BJ (cell line): ENCODE measurements around the gene TMEM213. TPM values are rescaled to one million over a fixed set of nuclear protein-coding genes. Genes with fewer than 3 reads are reported as not detected.

ENCODE experiments used
- CTCF ChIA-PET: fragments of 350-600 bp; formaldehyde crosslinking; extraction: SDS; loops from one replicate; lab custom pipeline; 2021; ENCODE audit warnings: antibody characterized with exemption, inconsistent platforms; lab: Yijun Ruan, JAX
- POLR2A ChIA-PET: fragments of 300-600 bp; sonication (Branson Sonifier 250); formaldehyde crosslinking; extraction: SDS; loops from one replicate; lab custom pipeline; 2021; ENCODE audit warnings: antibody characterized with exemption; lab: Charles Lee
- DNase-seq: peaks from one replicate; pipeline ENCODE4 v3.0.0-alpha.2; 2011; ENCODE audit warnings: low read depth
- H3K27me3 ChIP-seq: 2 replicates; pipeline ENCODE4 v1.6.0; 2011; ENCODE audit warnings: low read length; ENCODE audit not compliant: control insufficient read depth, insufficient read depth
- H3K36me3 ChIP-seq: 2 replicates; pipeline ENCODE4 v1.5.1; 2011; ENCODE audit warnings: low read length; ENCODE audit not compliant: control insufficient read depth, insufficient read depth
- H3K4me3 ChIP-seq: 2 replicates; pipeline ENCODE4 v1.5.1; 2011; ENCODE audit warnings: low read depth, mild to moderate bottlenecking, control low read depth, low read length
- CTCF ChIP-seq: IDR thresholded peaks from 2 replicates; pipeline ENCODE4 v1.5.1; 2011; ENCODE audit warnings: low read depth, mild to moderate bottlenecking, control low read depth, inconsistent platforms, low read length, moderate library complexity; ENCODE audit not compliant: insufficient read depth
- polyA plus RNA-seq: library from polyadenylated mRNA; depleted of rRNA; stranded (reverse); fragments of >200 nt; gene quantifications from 2 replicates; pipeline ENCODE4 v1.2.3, GENCODE V29; 2011; rRNA removed
- small RNA-seq: library from RNA; depleted of rRNA; stranded (forward); fragments of <200 nt; gene quantifications from one replicate; pipeline ENCODE3, GENCODE V24; 2012; ENCODE audit warnings: low replicate concordance, low read depth; ENCODE audit not compliant: insufficient read length

Gene TMEM213
- polyA plus RNA-seq, 1 experiment = not detected

GRCh38 chr7:138885383-138886147, 87.8 kb downstream of the TMEM213 start:
- POLR2A ChIA-PET = no interaction called here
- Histone ChIP-seq H3K36me3 (no peaks in the 10 kb centered on the region), H3K27me3 (no peaks in the 10 kb centered on the region), H3K4me3 (no peak overlapping the region)
- TF ChIP-seq CTCF = peak; percentile 23; the same call in 1 of the 2 replicates
- CTCF ChIA-PET = interaction anchor here (0.7 to 3.2 kb wide), 29 partner anchors 9 to 200 kb away, joined by 3 to 30 read pairs (median 4); no protein-coding TSS in a partner anchor
- DNase-seq = no peak

- Histone ChIP-seq H3K4me3 (no peak overlapping the region), H3K27me3 (no peaks in the 10 kb centered on the region), H3K36me3 (no peaks in the 10 kb centered on the region)
- ChIA-PET CTCF (interaction anchor here (0.6 to 3.2 kb wide), 36 partner anchors 9 to 235 kb away, joined by 3 to 30 read pairs (median 4); no protein-coding TSS in a partner anchor), POLR2A (no interaction called here)
- TF ChIP-seq CTCF = peak; percentile 60
- DNase-seq = no peak
These were observed 88.7 kb downstream of the TMEM213 start for GRCh38 chr7:138886501-138886917.

GRCh38 chr7:138887085-138887710, 89.4 kb downstream of the TMEM213 start:
- ChIA-PET POLR2A (no interaction called here), CTCF (interaction anchor here (0.6 to 3.2 kb wide), 33 partner anchors 8 to 234 kb away, joined by 3 to 30 read pairs (median 5); no protein-coding TSS in a partner anchor)
- TF ChIP-seq CTCF = no peak
- no peak for DNase-seq
- Histone ChIP-seq H3K4me3 (no peak overlapping the region), H3K27me3 (no peaks in the 10 kb centered on the region), H3K36me3 (no peaks in the 10 kb centered on the region)

Small RNAs within 50 kb of the gene (small RNA-seq; reads per million reads assigned to genes)
- not detected for gene RNU6-1272P

Other genes with a start within 250 kb of the TMEM213 start
- gene SVOPL, start 96.6 kb upstream of the TMEM213 start, polyA plus RNA-seq = not detected in 2 replicates
- gene ATP6V0A4, start 202 bp downstream of the TMEM213 start, polyA plus RNA-seq = 0.06 and 0.07 TPM in 2 replicates
- gene KIAA1549, start 183.4 kb downstream of the TMEM213 start, polyA plus RNA-seq = 2.5 TPM in 2 replicates
- 7.6 and 10.0 TPM in 2 replicates for gene ZC3HAV1L, start 238.0 kb downstream of the TMEM213 start, polyA plus RNA-seq